Osteoblast (primary cell): ENCODE data around the gene MAN1C1. TPM values are rescaled to one million over a fixed set of nuclear protein-coding genes. Genes with fewer than 3 reads are reported as not detected.

Source experiments
- DNase-seq: peaks from one replicate; pipeline ENCODE4 v3.0.0; 2011; ENCODE audit warnings: low spot score, mixed read lengths; ENCODE audit not compliant: insufficient read length; ENCODE audit errors: missing footprints
- H2AFZ ChIP-seq: 2 replicates; pipeline ENCODE4 v1.6.0; 2011; ENCODE audit warnings: mild to moderate bottlenecking, low read length
- H3K27ac ChIP-seq: 2 replicates; pipeline ENCODE4 v1.5.1; 2011; ENCODE audit warnings: mild to moderate bottlenecking, low read depth, low read length, moderate library complexity
- H3K27me3 ChIP-seq: 2 replicates; pipeline ENCODE4 v1.6.0; 2012; ENCODE audit warnings: mild to moderate bottlenecking, control low read depth, inconsistent platforms, low read length, moderate library complexity; ENCODE audit not compliant: insufficient read depth
- H3K36me3 ChIP-seq: 2 replicates; pipeline ENCODE4 v1.5.1; 2011; ENCODE audit warnings: mild to moderate bottlenecking, low read length, control low read depth, moderate library complexity; ENCODE audit not compliant: insufficient read depth
- H3K4me1 ChIP-seq: 2 replicates; pipeline ENCODE4 v1.5.1; 2011; ENCODE audit warnings: mild to moderate bottlenecking, low read length, control low read depth, moderate library complexity; ENCODE audit not compliant: insufficient read depth
- H3K4me2 ChIP-seq: 2 replicates; pipeline ENCODE4 v1.6.0; 2011; ENCODE audit warnings: mild to moderate bottlenecking, low read length; ENCODE audit not compliant: insufficient read depth
- H3K4me3 ChIP-seq: fragments of 200-600 bp; sonication (generic); 3 replicates; pipeline ENCODE4 v1.5.1; 2012; ENCODE audit warnings: mild to moderate bottlenecking, low read length, inconsistent platforms; ENCODE audit not compliant: insufficient read depth
- H3K79me2 ChIP-seq: 2 replicates; pipeline ENCODE4 v1.6.0; 2012; ENCODE audit warnings: mild to moderate bottlenecking, low read length, control low read depth, inconsistent platforms; ENCODE audit not compliant: insufficient read depth
- H3K9me3 ChIP-seq: 2 replicates; pipeline ENCODE4 v1.5.1; 2011; ENCODE audit warnings: low read depth, low read length, control low read depth
- H4K20me1 ChIP-seq: 2 replicates; pipeline ENCODE4 v1.6.0; 2012; ENCODE audit warnings: mild to moderate bottlenecking, low read length, control low read depth; ENCODE audit not compliant: insufficient read depth
- CTCF ChIP-seq: IDR thresholded peaks from 2 replicates; pipeline ENCODE4 v1.5.1; 2011; ENCODE audit warnings: mild to moderate bottlenecking, low read depth, low read length, moderate library complexity; ENCODE audit errors: extremely low read depth
- total RNA-seq: library from RNA; depleted of rRNA; stranded (reverse); fragments of >200 nt; gene quantifications from 2 replicates; pipeline ENCODE4 v1.2.3, GENCODE V29; 2012

Gene MAN1C1
- total RNA-seq, 1 donor = 16.3 TPM

- no peaks in the 10 kb centered on the region for H3K9me3 ChIP-seq
- no peak overlapping the region for H3K4me2 ChIP-seq
- no peaks in the 10 kb centered on the region for H3K36me3 ChIP-seq
- no peak overlapping the region for H2AFZ ChIP-seq
- no peak for TF ChIP-seq CTCF
- no peaks in the 10 kb centered on the region for H3K79me2 ChIP-seq
- H3K4me1 ChIP-seq = peaks cover 6% of the 10 kb centered on the region
- H3K27me3 ChIP-seq = peaks cover 26% of the 10 kb centered on the region
- DNase-seq = no peak
- H4K20me1 ChIP-seq = no peaks in the 10 kb centered on the region
- no peak overlapping the region for H3K4me3 ChIP-seq
- H3K27ac ChIP-seq = no peak overlapping the region
These were observed 106.8 kb downstream of the MAN1C1 start for GRCh38 chr1:25723250-25723880.

GRCh38 chr1:25724201-25724600 is 107.6 kb downstream of the MAN1C1 start:
- H4K20me1 ChIP-seq = no peaks in the 10 kb centered on the region
- no peak for DNase-seq
- H3K79me2 ChIP-seq = no peaks in the 10 kb centered on the region
- no peak overlapping the region for H2AFZ ChIP-seq
- no peak for TF ChIP-seq CTCF
- H3K9me3 ChIP-seq = no peaks in the 10 kb centered on the region
- H3K4me3 ChIP-seq = no peak overlapping the region
- peaks cover 26% of the 10 kb centered on the region for H3K27me3 ChIP-seq
- H3K4me1 ChIP-seq = peaks cover 6% of the 10 kb centered on the region
- no peak overlapping the region for H3K27ac ChIP-seq
- no peak overlapping the region for H3K4me2 ChIP-seq
- H3K36me3 ChIP-seq = no peaks in the 10 kb centered on the region

DNA sequence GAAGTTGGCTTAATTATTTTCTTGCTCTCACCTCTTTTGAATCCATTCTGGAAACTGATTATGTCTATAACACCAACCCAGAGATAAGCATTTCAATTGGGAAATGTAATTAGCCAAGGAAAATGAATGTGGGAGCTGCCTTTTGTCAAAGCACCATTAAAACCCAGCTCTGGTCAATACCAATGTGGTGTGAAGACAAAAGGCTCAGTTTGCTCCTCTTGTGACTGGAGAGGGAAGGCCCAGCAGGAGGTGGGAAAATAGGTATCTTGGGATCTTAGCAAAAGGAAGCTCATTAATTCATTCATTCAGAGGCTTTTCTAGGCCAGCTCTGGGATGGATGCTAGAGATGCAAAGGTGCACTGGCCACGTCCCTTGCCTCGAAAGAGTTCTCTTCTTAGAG is 108.4 kb downstream of the MAN1C1 start:
- H2AFZ ChIP-seq = no peak overlapping the region
- no peak for TF ChIP-seq CTCF

GRCh38 chr1:25725482-25725881 is 108.9 kb downstream of the MAN1C1 start:
- no peaks in the 10 kb centered on the region for H3K9me3 ChIP-seq
- no peaks in the 10 kb centered on the region for H3K36me3 ChIP-seq
- no peak for DNase-seq
- H3K4me3 ChIP-seq = no peak overlapping the region
- peaks cover 26% of the 10 kb centered on the region for H3K27me3 ChIP-seq
- no peaks in the 10 kb centered on the region for H3K79me2 ChIP-seq
- peak; percentile 10 for TF ChIP-seq CTCF
- H3K27ac ChIP-seq = no peak overlapping the region
- H3K4me2 ChIP-seq = no peak overlapping the region
- H2AFZ ChIP-seq = no peak overlapping the region
- no peaks in the 10 kb centered on the region for H4K20me1 ChIP-seq
- H3K4me1 ChIP-seq = peaks cover 6% of the 10 kb centered on the region

More for the DNA sequence above, 108.4 kb downstream of the MAN1C1 start:
- Histone ChIP-seq H4K20me1 (no peaks in the 10 kb centered on the region), H3K4me3 (no peak overlapping the region), H3K4me1 (peaks cover 6% of the 10 kb centered on the region), H3K79me2 (no peaks in the 10 kb centered on the region), H3K27ac (no peak overlapping the region), H3K27me3 (peaks cover 26% of the 10 kb centered on the region), H3K4me2 (no peak overlapping the region), H3K36me3 (no peaks in the 10 kb centered on the region), H3K9me3 (no peaks in the 10 kb centered on the region)
- DNase-seq = no peak
